Uterus (tissue), 4 donors: ENCODE results near the gene DLX4. TPM values are rescaled to one million over a fixed set of nuclear protein-coding genes. Genes with fewer than 3 reads are reported as not detected.

Experiments used
- DNase-seq, 2 donors: peaks; one replicate each; pipeline ENCODE4 v3.0.0-alpha.2; 2019 to 2020
- H3K27ac ChIP-seq, 2 donors: fragments of 200-600 bp; sonication (generic); 1 replicate in 1 of 2; 2 replicates in 1 of 2; pipeline ENCODE4 v1.5.1; 2016 to 2018
- H3K27me3 ChIP-seq, 2 donors: fragments of 200-600 bp; sonication (generic); one replicate each; pipeline ENCODE4 v1.5.1; 2018 to 2019; ENCODE audit warnings: control low read depth in 1 of 2
- H3K36me3 ChIP-seq, 2 donors: fragments of 200-600 bp; sonication (generic); one replicate each; pipeline ENCODE4 v1.5.1; 2019; ENCODE audit warnings: control low read depth in 1 of 2
- H3K4me1 ChIP-seq, 2 donors: fragments of 200-600 bp; sonication (generic); one replicate each; pipeline ENCODE4 v1.5.1; 2018 to 2019; ENCODE audit warnings: control low read depth in 1 of 2
- H3K4me3 ChIP-seq, 2 donors: fragments of 200-600 bp; sonication (generic); 1 replicate in 1 of 2; 2 replicates in 1 of 2; pipeline ENCODE4 v1.5.1; 2018 to 2019; ENCODE audit warnings: mild to moderate bottlenecking in 1 of 2
- H3K9me3 ChIP-seq, 2 donors: fragments of 200-600 bp; sonication (generic); one replicate each; pipeline ENCODE4 v1.5.1; 2019; ENCODE audit warnings: control low read depth in 1 of 2
- CTCF ChIP-seq, 4 experiments: fragments of 200-600 bp in 2 of 4; fragments of 450-650 bp in 2 of 4; sonication (generic) in 2 of 4; IDR thresholded peaks; one replicate each; pipeline ENCODE4 v1.5.1; 2016 to 2019; ENCODE audit warnings: antibody characterized with exemption in 4 of 4, mild to moderate bottlenecking in 2 of 4, moderate library complexity in 1 of 4
- POLR2A ChIP-seq, 2 donors: fragments of 450-650 bp; IDR thresholded peaks; one replicate each; pipeline ENCODE4 v1.6.1; 2016; ENCODE audit warnings: antibody characterized with exemption in 2 of 2, mild to moderate bottlenecking in 1 of 2, moderate library complexity in 1 of 2
- intact Hi-C: fragments of 100-400 bp; cut with DNase I; formaldehyde crosslinking; loops from one replicate; pipeline ENCODE4 v1.15.1; 2023; ENCODE audit warnings: low total_unique reads
- total RNA-seq, 4 donors: library from RNA; depleted of rRNA in 3 of 4; stranded (reverse); fragments of >200 nt in 3 of 4; gene quantifications; one replicate each; pipeline versions ENCODE4 v1.1.0 to v1.2.4, GENCODE V29; 2014 to 2023
- donor health status: DM: yes; HTN: yes; CAD: no.

The DLX4 gene
- total RNA-seq, 4 donors from 2014 or later = not detected

GRCh38 chr17:49971199-49971847 is 2.3 kb downstream of the DLX4 start:
- Histone ChIP-seq H3K4me3 (no peak overlapping the region), H3K9me3 (no peaks in the 10 kb centered on the region), H3K27ac (no peak overlapping the region), H3K27me3 (peaks cover 35 to 65% of the 10 kb centered on the region in 2 donors), H3K36me3 (no peaks in the 10 kb centered on the region), H3K4me1 (peaks cover 0 to 24% of the 10 kb centered on the region in 2 donors)
- TF ChIP-seq CTCF (IDR thresholded peaks at IDR 0.05) (no peak), POLR2A (IDR thresholded peaks at IDR 0.05) (no peak)
- DNase-seq = no peak
- intact Hi-C loops = no loop called here

GRCh38 chr17:49971848-49972485 is 3.0 kb downstream of the DLX4 start:
- no peak overlapping the region for H3K4me3 ChIP-seq
- H3K36me3 ChIP-seq = no peaks in the 10 kb centered on the region
- peaks cover 0 to 24% of the 10 kb centered on the region in 2 donors for H3K4me1 ChIP-seq
- no peak for TF ChIP-seq POLR2A (IDR thresholded peaks at IDR 0.05)
- no peak for TF ChIP-seq CTCF (IDR thresholded peaks at IDR 0.05)
- no peaks in the 10 kb centered on the region for H3K9me3 ChIP-seq
- DNase-seq = no peak
- peaks cover 35 to 62% of the 10 kb centered on the region in 2 donors for H3K27me3 ChIP-seq
- H3K27ac ChIP-seq = no peak overlapping the region
- intact Hi-C loops = no loop called here

GRCh38 chr17:49972486-49973270 is 3.7 kb downstream of the DLX4 start:
- peaks cover 35 to 55% of the 10 kb centered on the region in 2 donors for H3K27me3 ChIP-seq
- TF ChIP-seq POLR2A (IDR thresholded peaks at IDR 0.05) = no peak
- TF ChIP-seq CTCF (IDR thresholded peaks at IDR 0.05) = no peak
- peaks cover 0 to 24% of the 10 kb centered on the region in 2 donors for H3K4me1 ChIP-seq
- no peak overlapping the region for H3K4me3 ChIP-seq
- no peak overlapping the region for H3K27ac ChIP-seq
- no peaks in the 10 kb centered on the region for H3K36me3 ChIP-seq
- no peaks in the 10 kb centered on the region for H3K9me3 ChIP-seq
- no peak for DNase-seq
- intact Hi-C loops = no loop called here

GRCh38 chr17:49973271-49973615 is 4.3 kb downstream of the DLX4 start:
- DNase-seq = no peak
- Histone ChIP-seq H3K36me3 (no peaks in the 10 kb centered on the region), H3K27ac (no peak overlapping the region), H3K4me3 (no peak overlapping the region), H3K4me1 (peaks cover 0 to 24% of the 10 kb centered on the region in 2 donors), H3K9me3 (no peaks in the 10 kb centered on the region), H3K27me3 (peaks cover 33 to 54% of the 10 kb centered on the region in 2 donors)
- intact Hi-C loops = no loop called here
- TF ChIP-seq POLR2A (IDR thresholded peaks at IDR 0.05) (no peak), CTCF (IDR thresholded peaks at IDR 0.05) (no peak)

GRCh38 chr17:49975531-49975930 is 6.5 kb downstream of the DLX4 start:
- intact Hi-C loops = no loop called here
- no peak for DNase-seq

More at GRCh38 chr17:49975531-49975930, 6.5 kb downstream of the DLX4 start:
- Histone ChIP-seq H3K27me3 (peaks cover 22 to 35% of the 10 kb centered on the region in 2 donors), H3K36me3 (no peaks in the 10 kb centered on the region), H3K4me3 (no peak overlapping the region), H3K27ac (no peak overlapping the region), H3K4me1 (peaks cover 0 to 12% of the 10 kb centered on the region in 2 donors), H3K9me3 (no peaks in the 10 kb centered on the region)
- no peak for TF ChIP-seq POLR2A (IDR thresholded peaks at IDR 0.05)
- TF ChIP-seq CTCF (IDR thresholded peaks at IDR 0.05) = no peak
